GM23338 (cell line): Measurements from ENCODE around the gene TAF3. TPM values are rescaled to one million over a fixed set of nuclear protein-coding genes. Genes with fewer than 3 reads are reported as not detected.

Experiments used
- ATAC-seq: fragments of 200-7000 bp; cut with Tn5 transposase; 3 replicates; pipeline ENCODE4 v1.9.1; 2020
- DNase-seq: peaks from one replicate; pipeline ENCODE4 v3.0.0-alpha.2; 2015; ENCODE audit warnings: low spot score
- H2AFZ ChIP-seq: fragments of 200-600 bp; sonication (generic); 2 replicates; pipeline ENCODE4 v1.8.0; 2016; ENCODE audit warnings: antibody characterized with exemption, mild to moderate bottlenecking, moderate library complexity
- H3F3A ChIP-seq: fragments of 200-600 bp; sonication (generic); replicated peaks from 2 replicates; pipeline ENCODE4 v1.8.0; 2017; ENCODE audit warnings: antibody characterized with exemption, mixed run types, low read depth
- H3K27ac ChIP-seq: fragments of 200-600 bp; sonication (generic); 2 replicates; pipeline ENCODE4 v1.6.1; 2016; ENCODE audit warnings: low read depth
- H3K27me3 ChIP-seq: fragments of 200-600 bp; sonication (generic); 2 replicates; pipeline ENCODE4 v1.8.0; 2016; ENCODE audit warnings: mild to moderate bottlenecking, mixed run types, moderate library complexity; ENCODE audit not compliant: insufficient read depth
- H3K36me3 ChIP-seq: fragments of 200-600 bp; sonication (generic); 2 replicates; pipeline ENCODE4 v1.8.0; 2016; ENCODE audit warnings: mild to moderate bottlenecking; ENCODE audit not compliant: insufficient read depth
- H3K4me1 ChIP-seq: fragments of 200-600 bp; sonication (generic); 2 replicates; pipeline ENCODE4 v1.8.0; 2016; ENCODE audit warnings: mild to moderate bottlenecking, moderate library complexity; ENCODE audit not compliant: insufficient read depth
- H3K4me2 ChIP-seq: fragments of 200-600 bp; sonication (generic); 2 replicates; pipeline ENCODE4 v1.7.1; 2017; ENCODE audit warnings: mixed run types
- H3K4me3 ChIP-seq: fragments of 200-600 bp; sonication (generic); 2 replicates; pipeline ENCODE4 v1.6.1; 2016; ENCODE audit warnings: mixed run types
- H3K79me2 ChIP-seq: fragments of 200-600 bp; sonication (generic); replicated peaks from 2 replicates; pipeline ENCODE4 v1.8.0; 2017; ENCODE audit warnings: mild to moderate bottlenecking; ENCODE audit not compliant: insufficient read depth
- H3K9me2 ChIP-seq: fragments of 200-600 bp; sonication (generic); 2 replicates; pipeline ENCODE4 v1.8.0; 2017; ENCODE audit not compliant: insufficient read depth
- H4K20me1 ChIP-seq: fragments of 200-600 bp; sonication (generic); replicated peaks from 2 replicates; pipeline ENCODE4 v1.8.0; 2017; ENCODE audit warnings: mild to moderate bottlenecking; ENCODE audit not compliant: insufficient read depth
- H3K27ac Mint-ChIP-seq: 2 replicates; pipeline ENCODE4 v1.8.0; 2020; ENCODE audit warnings: inconsistent platforms, mild to moderate bottlenecking, moderate library complexity, mixed read lengths
- H3K27me3 Mint-ChIP-seq: 3 replicates; pipeline ENCODE4 v1.8.0; 2022; ENCODE audit warnings: low read depth, mild to moderate bottlenecking, moderate library complexity, mixed read lengths, inconsistent platforms; ENCODE audit not compliant: insufficient read depth, poor library complexity
- H3K36me3 Mint-ChIP-seq: 3 replicates; pipeline ENCODE4 v1.8.0; 2021; ENCODE audit warnings: low read depth, mild to moderate bottlenecking, inconsistent platforms, moderate library complexity, mixed read lengths
- H3K4me1 Mint-ChIP-seq: 3 replicates; pipeline ENCODE4 v1.8.0; 2020; ENCODE audit warnings: mild to moderate bottlenecking, inconsistent platforms, mixed read lengths
- H3K4me3 Mint-ChIP-seq: 3 replicates; pipeline ENCODE4 v1.8.0; 2021; ENCODE audit warnings: moderate library complexity, mild to moderate bottlenecking, inconsistent platforms, mixed read lengths
- H3K9me3 Mint-ChIP-seq: 3 replicates; pipeline ENCODE4 v1.8.0; 2020; ENCODE audit warnings: moderate library complexity, mild to moderate bottlenecking, inconsistent platforms, mixed read lengths
- CREB1 ChIP-seq: fragments of 250-450 bp; sonication (Bioruptor Pico); IDR thresholded peaks from 2 replicates; pipeline ENCODE4 v1.5.0; 2020; ENCODE audit warnings: low read depth, mild to moderate bottlenecking, moderate library complexity
- ETS1 ChIP-seq: IDR thresholded peaks from 2 replicates; pipeline ENCODE4 v1.6.1; 2016; ENCODE audit warnings: antibody characterized with exemption
- EZH2 ChIP-seq: fragments of 200-600 bp; sonication (generic); IDR thresholded peaks from one replicate; pipeline ENCODE4 v1.8.0; 2017; ENCODE audit warnings: antibody characterized with exemption, mild to moderate bottlenecking, low read depth; ENCODE audit not compliant: unreplicated experiment
- EZH2phosphoT487 ChIP-seq: fragments of 200-600 bp; sonication (generic); IDR thresholded peaks from one replicate; pipeline ENCODE4 v1.8.1; 2018; ENCODE audit warnings: antibody characterized with exemption; ENCODE audit not compliant: unreplicated experiment
- JUNB ChIP-seq: IDR thresholded peaks from one replicate; pipeline ENCODE4 v1.6.1; 2016; ENCODE audit warnings: antibody characterized with exemption; ENCODE audit not compliant: unreplicated experiment
- NANOG ChIP-seq: IDR thresholded peaks from 2 replicates; pipeline ENCODE4 v1.6.1; 2016; ENCODE audit warnings: antibody characterized with exemption, borderline replicate concordance
- POLR2AphosphoS5 ChIP-seq: IDR thresholded peaks from 2 replicates; pipeline ENCODE4 v1.6.1; 2016; ENCODE audit warnings: antibody characterized with exemption, low read depth
- REST ChIP-seq: IDR thresholded peaks from one replicate; pipeline ENCODE4 v1.6.1; 2018; ENCODE audit warnings: antibody characterized with exemption; ENCODE audit not compliant: unreplicated experiment
- STAT1 ChIP-seq: IDR thresholded peaks from one replicate; pipeline ENCODE4 v1.6.1; 2016; ENCODE audit warnings: antibody characterized with exemption; ENCODE audit not compliant: unreplicated experiment
- ZNF114 ChIP-seq: fragments of 250-450 bp; sonication (Bioruptor Pico); IDR thresholded peaks from 2 replicates; pipeline ENCODE4 v1.5.0; 2020; ENCODE audit warnings: mild to moderate bottlenecking, moderate library complexity
- ZNF331 ChIP-seq: fragments of 250-450 bp; sonication (Bioruptor Pico); IDR thresholded peaks from 2 replicates; pipeline ENCODE4 v1.5.0; 2020; ENCODE audit warnings: low read depth, mild to moderate bottlenecking, moderate library complexity
- polyA plus RNA-seq: library from polyadenylated mRNA; unstranded; fragments of >200 nt; fragmentation: Nextera tagmentation; extraction: Ambion mirVana; gene quantifications from 2 replicates; pipeline ENCODE4 v1.2.1, GENCODE V29; 2016
- total RNA-seq: library from RNA; depleted of rRNA; stranded (reverse); fragments of >200 nt; shearing (Covaris generic); gene quantifications from 2 replicates; pipeline ENCODE4 v1.2.3, GENCODE V29; 2014
- TF ChIP-seq, protein P1 (sequence below), 2 experiments: fragments of 200-600 bp in 1 of 2; sonication (generic) in 1 of 2; conservative IDR thresholded peaks; 2 replicates each; pipeline versions ENCODE4 v1.5.1 to v1.6.1; 2016 to 2017; ENCODE audit warnings: antibody characterized with exemption in 2 of 2, low read depth in 2 of 2, mild to moderate bottlenecking in 2 of 2, moderate library complexity in 1 of 2
- TF ChIP-seq, protein P2 (sequence below): fragments of 250-450 bp; sonication (Bioruptor Pico); IDR thresholded peaks from 2 replicates; pipeline ENCODE4 v1.5.0; 2020; ENCODE audit warnings: mild to moderate bottlenecking, moderate library complexity

TAF3 gene
- total and polyA plus RNA-seq, 2 experiments from 2014 or later: 6.4 to 15.2 TPM

- H3K27ac Mint-ChIP-seq: no peak overlapping the region
- Histone ChIP-seq H3K9me2 (no peaks in the 10 kb centered on the region), H3K27ac (no peak overlapping the region), H2AFZ (no peak overlapping the region), H4K20me1 (no peaks in the 10 kb centered on the region), H3K4me1 (peaks cover 36% of the 10 kb centered on the region), H3K4me2 (no peak overlapping the region), H3F3A (no peaks in the 10 kb centered on the region), H3K27me3 (no peaks in the 10 kb centered on the region), H3K4me3 (no peak overlapping the region), H3K79me2 (peaks cover 14% of the 10 kb centered on the region), H3K36me3 (no peaks in the 10 kb centered on the region)
- H3K36me3 Mint-ChIP-seq: no peaks in the 10 kb centered on the region
- peaks cover 49% of the 10 kb centered on the region for H3K4me1 Mint-ChIP-seq
- H3K9me3 Mint-ChIP-seq: no peaks in the 10 kb centered on the region
- peaks cover 11% of the 10 kb centered on the region for H3K27me3 Mint-ChIP-seq
- no peak overlapping the region for H3K4me3 Mint-ChIP-seq
- TF ChIP-seq JUNB (no peak), EZH2 (no peak), ZNF114 (CRISPR knock-in tag) (no peak), ETS1 (no peak), ZNF331 (CRISPR knock-in tag) (no peak), EZH2phosphoT487 (no peak), POLR2AphosphoS5 (no peak), CREB1 (CRISPR knock-in tag) (no peak), REST (no peak), NANOG (no peak), STAT1 (no peak)
- TF ChIP-seq, protein P1, sequence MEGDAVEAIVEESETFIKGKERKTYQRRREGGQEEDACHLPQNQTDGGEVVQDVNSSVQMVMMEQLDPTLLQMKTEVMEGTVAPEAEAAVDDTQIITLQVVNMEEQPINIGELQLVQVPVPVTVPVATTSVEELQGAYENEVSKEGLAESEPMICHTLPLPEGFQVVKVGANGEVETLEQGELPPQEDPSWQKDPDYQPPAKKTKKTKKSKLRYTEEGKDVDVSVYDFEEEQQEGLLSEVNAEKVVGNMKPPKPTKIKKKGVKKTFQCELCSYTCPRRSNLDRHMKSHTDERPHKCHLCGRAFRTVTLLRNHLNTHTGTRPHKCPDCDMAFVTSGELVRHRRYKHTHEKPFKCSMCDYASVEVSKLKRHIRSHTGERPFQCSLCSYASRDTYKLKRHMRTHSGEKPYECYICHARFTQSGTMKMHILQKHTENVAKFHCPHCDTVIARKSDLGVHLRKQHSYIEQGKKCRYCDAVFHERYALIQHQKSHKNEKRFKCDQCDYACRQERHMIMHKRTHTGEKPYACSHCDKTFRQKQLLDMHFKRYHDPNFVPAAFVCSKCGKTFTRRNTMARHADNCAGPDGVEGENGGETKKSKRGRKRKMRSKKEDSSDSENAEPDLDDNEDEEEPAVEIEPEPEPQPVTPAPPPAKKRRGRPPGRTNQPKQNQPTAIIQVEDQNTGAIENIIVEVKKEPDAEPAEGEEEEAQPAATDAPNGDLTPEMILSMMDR (conservative IDR thresholded peaks at IDR 0.05; ENCODE audit: low read depth in 2 of 2): no peak
- TF ChIP-seq, protein P2, sequence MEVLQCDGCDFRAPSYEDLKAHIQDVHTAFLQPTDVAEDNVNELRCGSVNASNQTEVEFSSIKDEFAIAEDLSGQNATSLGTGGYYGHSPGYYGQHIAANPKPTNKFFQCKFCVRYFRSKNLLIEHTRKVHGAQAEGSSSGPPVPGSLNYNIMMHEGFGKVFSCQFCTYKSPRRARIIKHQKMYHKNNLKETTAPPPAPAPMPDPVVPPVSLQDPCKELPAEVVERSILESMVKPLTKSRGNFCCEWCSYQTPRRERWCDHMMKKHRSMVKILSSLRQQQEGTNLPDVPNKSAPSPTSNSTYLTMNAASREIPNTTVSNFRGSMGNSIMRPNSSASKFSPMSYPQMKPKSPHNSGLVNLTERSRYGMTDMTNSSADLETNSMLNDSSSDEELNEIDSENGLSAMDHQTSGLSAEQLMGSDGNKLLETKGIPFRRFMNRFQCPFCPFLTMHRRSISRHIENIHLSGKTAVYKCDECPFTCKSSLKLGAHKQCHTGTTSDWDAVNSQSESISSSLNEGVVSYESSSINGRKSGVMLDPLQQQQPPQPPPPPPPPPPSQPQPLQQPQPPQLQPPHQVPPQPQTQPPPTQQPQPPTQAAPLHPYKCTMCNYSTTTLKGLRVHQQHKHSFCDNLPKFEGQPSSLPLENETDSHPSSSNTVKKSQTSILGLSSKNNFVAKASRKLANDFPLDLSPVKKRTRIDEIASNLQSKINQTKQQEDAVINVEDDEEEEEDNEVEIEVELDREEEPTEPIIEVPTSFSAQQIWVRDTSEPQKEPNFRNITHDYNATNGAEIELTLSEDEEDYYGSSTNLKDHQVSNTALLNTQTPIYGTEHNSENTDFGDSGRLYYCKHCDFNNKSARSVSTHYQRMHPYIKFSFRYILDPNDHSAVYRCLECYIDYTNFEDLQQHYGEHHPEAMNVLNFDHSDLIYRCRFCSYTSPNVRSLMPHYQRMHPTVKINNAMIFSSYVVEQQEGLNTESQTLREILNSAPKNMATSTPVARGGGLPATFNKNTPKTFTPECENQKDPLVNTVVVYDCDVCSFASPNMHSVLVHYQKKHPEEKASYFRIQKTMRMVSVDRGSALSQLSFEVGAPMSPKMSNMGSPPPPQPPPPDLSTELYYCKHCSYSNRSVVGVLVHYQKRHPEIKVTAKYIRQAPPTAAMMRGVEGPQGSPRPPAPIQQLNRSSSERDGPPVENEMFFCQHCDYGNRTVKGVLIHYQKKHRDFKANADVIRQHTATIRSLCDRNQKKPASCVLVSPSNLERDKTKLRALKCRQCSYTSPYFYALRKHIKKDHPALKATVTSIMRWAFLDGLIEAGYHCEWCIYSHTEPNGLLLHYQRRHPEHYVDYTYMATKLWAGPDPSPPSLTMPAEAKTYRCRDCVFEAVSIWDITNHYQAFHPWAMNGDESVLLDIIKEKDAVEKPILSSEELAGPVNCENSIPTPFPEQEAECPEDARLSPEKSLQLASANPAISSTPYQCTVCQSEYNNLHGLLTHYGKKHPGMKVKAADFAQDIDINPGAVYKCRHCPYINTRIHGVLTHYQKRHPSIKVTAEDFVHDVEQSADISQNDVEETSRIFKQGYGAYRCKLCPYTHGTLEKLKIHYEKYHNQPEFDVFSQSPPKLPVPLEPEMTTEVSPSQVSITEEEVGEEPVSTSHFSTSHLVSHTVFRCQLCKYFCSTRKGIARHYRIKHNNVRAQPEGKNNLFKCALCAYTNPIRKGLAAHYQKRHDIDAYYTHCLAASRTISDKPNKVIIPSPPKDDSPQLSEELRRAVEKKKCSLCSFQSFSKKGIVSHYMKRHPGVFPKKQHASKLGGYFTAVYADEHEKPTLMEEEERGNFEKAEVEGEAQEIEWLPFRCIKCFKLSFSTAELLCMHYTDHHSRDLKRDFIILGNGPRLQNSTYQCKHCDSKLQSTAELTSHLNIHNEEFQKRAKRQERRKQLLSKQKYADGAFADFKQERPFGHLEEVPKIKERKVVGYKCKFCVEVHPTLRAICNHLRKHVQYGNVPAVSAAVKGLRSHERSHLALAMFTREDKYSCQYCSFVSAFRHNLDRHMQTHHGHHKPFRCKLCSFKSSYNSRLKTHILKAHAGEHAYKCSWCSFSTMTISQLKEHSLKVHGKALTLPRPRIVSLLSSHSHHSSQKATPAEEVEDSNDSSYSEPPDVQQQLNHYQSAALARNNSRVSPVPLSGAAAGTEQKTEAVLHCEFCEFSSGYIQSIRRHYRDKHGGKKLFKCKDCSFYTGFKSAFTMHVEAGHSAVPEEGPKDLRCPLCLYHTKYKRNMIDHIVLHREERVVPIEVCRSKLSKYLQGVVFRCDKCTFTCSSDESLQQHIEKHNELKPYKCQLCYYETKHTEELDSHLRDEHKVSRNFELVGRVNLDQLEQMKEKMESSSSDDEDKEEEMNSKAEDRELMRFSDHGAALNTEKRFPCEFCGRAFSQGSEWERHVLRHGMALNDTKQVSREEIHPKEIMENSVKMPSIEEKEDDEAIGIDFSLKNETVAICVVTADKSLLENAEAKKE (CRISPR knock-in tag): no peak
- DNase-seq (no peak), ATAC-seq (no peak)
Observed at GRCh38 chr10:7944537-7944936, 126.2 kb downstream of the TAF3 start.
